ENCODE measurements around the gene KCNN3.
A peak's percentile ranks its signal among the peaks of the same experiment; 100 is the strongest.
"Not testable (repeated sequence)": the region's sequence is repeated elsewhere in the genome, so short reads cannot be mapped to it uniquely, and the experiment has no call there.

KCNN3 gene

DNA sequence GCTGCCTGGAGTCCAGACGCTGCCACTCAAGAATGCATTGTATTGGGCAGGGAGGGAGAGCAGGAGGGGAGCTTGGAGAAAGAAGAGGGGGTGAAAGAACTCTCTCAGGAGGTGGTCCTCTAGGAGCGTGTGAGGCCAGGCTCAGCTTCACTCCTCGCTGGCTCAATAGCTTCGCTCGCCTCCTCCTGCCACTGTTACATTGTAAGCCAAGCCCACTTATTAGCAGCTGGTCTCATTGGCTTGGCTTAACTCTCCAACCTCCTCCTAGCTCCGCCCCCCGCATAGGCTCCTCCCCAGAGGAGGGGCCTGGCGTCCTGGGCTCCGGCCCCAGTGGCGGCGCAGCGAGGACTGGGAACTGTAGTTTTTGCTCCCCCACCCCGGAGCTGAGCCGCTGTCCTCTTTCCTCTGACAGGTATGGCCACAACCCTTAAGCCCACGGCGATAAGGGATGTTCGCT is at the start of gene KCNN3:
TSS of gene KCNN3 (minus strand) at position 167 of the 457 bp plus-strand sequence. CDS start 317 bp downstream, outside the sequence.
- peak; percentile 92 for DNase-seq

DNA sequence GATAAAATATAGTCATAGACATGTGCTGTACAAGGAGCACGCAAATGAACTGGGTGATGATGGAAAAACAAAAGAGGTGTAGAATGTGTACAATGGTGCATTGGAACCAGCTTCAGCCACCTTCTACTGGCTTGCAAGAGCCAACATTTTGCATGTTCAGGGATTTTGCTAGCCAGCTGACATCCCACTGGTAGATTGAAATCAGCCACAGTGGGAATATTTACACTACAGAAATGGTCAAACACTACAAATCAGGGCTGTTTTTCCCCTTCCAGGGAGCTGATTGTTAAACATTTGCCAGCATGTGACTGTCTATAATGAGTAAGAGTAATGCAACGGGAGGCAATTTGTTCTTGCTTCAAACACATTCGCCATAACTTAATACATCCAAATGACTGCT is 43.2 kb upstream of the KCNN3 start:
- no peak for DNase-seq

DNA sequence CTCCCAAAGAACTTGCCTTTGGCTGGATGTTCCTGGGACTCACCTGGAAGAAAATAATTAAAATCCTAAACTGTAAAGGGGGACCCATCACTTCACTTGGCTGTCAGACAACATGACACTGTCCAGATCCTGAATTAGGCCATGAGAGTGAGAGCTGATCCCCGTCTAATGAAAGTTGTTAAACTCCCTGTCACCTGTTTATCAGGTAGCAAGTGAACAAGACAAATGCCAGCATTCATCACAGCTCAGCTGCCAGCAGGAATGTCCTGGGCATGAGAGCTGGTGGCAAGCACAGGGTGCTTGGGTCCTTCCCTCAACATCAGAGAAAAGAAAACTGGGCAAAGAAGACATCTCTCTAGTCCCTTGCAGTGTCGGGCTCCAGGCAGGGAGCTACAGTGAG is 42.7 kb upstream of the KCNN3 start:
- DNase-seq: no peak

DNA sequence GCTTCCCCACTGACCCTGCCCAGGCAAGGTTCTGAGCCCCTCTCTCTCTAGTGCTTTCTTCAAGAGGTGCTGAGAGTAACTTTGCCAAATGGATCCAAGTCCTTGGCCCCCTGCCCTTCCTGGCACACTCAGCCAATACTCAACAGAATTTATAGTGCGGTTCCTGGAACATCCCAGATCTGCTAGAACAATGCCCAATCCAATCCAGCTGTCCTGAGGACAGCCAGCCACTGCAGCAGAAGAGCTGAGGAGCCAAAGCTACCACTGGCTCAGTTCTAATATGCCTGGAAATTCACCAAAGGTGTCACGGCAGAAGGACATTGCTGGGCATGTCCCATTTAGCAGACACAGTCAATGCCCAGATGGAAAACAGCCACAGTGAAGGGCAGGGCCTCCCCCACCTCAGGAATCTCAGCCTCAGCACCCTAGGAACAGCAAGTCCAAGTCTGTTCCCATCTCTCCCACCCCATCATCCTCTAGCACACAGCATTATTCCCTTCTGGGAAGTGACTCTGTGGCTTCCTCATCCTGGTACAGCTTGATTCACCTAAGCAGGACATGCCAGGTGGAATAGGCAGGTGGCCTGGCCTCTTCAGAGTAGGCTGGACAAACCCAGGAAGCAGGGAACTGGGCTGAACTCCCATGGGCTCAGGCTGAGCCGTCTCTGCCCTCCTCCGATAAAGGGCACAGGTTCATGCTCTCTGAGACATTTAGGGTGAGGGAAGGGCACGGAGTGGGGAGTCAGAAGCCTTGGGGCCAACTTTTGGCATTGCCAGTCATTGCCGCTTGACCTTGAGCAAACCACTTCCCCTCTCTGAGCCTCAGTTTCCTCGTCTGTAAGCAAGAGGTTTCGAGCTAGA is 41.8 kb upstream of the KCNN3 start:
- DNase-seq: no peak

DNA sequence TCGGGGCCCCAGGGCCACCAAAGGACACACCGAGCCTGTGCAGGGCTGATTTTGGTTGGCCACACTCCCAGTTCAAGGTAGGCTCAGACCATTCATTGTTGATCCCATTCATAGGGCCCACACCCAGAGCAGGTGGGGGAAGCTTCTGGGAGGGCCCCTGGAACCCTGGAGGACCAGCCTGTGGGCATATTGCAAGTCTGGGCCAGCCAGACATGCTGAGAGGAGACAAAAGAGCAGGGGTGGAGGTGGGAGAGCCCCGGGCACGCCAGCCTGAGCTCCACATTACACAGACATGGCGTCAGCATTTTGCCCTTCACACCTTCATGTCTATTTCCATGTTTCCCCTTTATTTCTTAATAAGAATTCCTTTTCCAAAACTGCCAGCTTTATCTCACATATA is 40.8 kb upstream of the KCNN3 start:
- DNase-seq: no peak

DNA sequence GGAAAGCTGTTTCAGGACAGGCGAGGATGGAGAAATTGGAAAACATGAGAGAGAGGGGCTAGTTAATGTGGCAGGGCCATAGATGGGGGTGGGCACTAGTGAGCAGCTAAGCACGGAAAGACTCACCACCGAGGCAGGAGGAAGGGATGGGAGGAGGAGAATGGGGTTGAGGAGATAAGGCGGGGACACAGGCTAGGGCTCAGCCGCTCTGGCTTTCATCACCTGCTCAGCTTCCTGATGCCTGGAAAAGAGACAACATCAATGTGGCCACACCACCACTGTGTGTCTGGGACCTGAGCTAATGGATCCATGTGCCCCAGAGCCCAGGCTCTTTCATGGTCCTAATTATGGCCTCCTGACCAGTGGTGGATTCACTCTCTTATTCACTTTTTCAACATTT is 38.9 kb upstream of the KCNN3 start:
- no peak for DNase-seq

DNA sequence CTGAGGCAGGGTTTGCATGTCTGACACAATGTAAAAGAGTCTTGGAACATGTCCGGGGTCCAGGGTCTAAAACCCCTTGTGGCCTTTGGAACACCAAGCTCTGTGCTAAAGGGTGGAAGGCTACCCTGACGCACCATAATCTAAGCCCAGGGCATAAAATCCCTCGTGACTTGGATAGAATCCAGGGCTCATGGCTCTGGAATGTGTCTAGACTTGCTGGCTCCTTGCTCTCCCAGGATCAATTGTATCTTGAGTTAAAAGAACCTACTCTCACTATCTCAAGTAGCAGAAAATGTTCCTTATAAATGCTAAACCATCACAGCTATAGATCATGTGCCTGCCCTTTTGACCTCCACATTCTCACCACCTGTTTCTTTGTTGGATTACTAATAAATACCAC is 38.0 kb upstream of the KCNN3 start:
- DNase-seq: not testable (repeated sequence)

DNA sequence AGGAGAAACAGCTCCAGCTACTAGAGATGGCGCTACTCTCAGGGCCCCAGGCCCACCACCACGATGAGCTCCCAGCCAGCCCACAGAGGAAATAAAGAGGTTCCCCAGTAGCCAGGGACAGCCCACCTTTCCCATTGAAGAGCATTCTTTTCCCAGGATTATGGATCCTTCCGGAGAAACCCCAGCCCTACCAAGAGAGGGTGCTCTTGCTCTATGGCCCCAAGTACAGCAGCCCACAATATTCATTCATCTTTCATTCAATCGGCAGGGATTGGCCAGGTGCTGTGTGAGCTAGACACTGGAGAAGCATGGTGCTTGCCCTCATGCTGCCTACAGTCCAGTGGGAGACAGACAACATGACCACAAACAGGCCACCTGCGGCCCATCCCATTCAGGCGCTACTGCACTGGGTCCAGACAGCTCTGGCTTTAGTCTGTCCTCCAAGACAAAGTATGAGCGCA is 36.6 kb upstream of the KCNN3 start:
- no peak for DNase-seq

DNA sequence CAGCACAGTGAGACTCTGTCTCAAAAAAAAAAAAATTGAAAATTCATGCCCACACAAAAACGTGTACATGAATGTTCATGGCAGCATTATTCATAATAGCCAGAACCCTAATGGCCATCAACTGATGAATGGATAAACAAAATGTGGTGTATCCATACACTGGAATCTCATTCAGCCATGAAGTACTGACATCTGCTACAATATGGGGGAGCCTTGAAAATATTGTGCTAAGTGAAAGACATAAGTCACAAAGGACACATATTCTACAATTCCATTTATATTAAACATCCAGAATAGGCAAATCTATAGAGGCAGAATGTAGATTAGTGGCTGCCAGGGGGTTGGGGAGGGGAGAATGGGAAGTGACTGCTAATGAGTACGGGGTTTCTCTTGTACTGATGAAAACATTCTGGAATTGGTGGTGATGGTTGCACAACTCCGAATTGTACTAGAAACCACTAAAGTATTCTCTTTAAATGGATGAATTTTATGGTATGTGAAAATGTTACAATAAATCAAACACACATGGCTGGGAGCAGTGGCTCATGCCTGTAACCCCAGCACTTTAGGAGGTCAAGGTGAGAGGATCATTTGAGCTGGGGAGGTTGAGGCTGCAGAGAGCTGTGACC is 33.0 kb upstream of the KCNN3 start:
- no peak for DNase-seq

DNA sequence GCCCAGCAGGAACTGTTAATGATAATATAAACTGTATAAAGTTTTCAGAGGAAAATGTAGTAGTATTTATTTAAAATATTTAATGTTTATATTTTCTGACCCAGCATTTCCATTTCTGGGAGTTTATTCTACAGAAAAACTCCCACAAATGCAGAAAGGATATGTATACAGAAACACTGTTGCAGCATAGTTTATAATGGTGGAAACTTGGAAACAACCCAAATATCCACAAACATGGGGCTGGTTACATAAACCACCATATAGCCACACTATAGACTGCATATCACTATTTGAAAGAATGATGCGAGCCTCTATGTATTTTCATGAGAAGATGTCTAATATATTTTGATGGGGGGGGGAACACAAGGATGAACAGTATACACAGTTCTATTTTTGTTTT is 31.5 kb upstream of the KCNN3 start:
- no peak for DNase-seq

DNA sequence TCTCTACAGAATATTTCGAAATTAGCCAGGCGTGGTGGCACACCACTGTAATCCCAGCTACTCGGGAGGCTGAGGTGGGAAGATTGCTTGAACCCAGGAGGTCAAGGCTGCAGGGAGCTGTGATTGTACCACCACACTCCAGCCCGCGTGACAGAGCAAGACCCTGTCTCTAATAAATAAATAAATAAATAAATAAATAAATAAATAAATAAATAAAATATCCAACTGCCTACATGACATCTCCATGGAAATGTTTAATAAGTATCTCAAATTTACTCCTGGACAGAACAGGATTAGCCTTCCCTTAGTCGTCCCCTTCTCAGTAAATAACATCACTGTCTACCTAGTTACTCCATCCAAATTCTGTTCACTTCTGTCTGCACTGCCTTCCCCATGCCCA is 29.0 kb upstream of the KCNN3 start:
- DNase-seq: no peak

DNA sequence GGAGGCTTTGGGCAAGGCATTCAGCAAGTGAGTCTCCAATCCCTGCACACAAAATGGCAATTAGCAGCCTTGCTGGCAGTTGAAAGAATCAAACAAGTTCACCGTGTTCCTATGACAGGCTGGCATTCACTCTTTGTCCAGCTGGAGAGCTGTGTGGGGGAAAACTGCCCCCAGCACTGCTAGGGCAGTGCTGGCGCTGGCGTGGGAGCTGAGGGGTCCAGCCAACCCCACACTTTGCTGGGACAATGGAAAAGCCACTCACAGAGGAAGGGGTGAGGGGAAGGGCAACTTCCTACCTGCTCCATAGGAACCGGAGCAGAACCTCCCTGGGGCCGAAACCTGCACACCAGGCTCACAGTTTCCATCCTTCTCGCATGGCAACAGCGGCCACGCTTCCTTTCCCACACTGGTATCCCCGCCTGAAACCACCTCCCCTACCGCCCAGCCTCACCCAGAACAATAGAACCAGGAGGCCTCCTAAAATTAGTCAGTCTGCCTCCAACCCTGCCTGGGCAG is 26.7 kb upstream of the KCNN3 start:
- DNase-seq: no peak

DNA sequence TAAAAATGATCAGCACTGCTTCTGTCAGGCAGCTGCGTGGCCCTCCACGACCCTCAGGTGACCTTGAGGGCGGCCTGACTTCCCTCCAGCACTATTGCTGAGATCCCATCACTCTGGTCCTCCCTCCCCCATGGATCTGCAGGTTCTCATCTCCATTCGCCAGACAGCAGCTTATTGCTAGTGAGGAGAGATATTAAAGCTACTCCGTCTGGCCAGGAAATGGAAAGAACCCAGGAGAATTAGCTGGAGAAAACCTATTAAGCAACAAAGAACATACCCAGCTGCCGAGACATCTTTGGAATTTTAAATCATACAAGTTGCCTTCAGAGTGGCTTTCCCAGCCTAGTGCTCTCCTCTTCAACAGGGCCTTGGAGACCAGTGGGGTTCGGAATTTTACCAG is 25.7 kb upstream of the KCNN3 start:
- no peak for DNase-seq

DNA sequence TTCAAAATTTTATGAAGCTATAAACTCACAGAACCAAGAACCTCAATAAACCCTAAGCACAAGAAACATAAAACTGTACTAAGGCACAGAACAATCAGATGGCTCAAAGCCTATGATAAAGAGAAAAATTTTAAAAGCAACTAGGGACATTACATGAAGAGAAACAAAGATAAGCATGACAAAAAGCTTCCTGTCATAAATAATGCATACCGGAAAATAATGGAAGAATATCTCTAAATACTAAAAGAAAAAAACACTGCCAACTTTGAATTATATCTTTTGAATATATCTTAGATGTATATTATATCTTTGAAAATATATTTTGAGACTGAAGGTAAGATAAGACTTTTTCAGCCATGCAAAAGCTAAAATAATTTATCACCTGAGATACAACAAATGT is 21.4 kb upstream of the KCNN3 start:
- DNase-seq: no peak

DNA sequence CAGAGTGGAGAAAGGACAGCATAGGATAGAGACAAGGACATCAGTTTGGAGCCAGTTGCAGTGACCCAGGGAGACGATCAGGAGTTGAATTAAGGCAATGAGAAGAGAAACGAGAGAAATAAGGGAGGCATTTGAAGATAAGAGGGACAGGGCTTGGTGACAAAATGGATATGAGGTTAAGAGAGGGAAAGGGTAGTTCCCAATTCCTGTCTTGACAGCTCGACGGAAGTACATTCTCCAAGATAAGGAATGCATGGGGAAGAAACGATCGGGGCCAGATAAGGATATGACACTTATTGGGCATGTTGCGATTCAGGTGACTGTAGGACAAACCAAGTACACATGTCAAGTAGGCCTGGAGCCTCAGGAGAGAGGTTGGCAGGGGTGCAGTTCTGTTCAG is 18.7 kb upstream of the KCNN3 start:
- DNase-seq: no peak

DNA sequence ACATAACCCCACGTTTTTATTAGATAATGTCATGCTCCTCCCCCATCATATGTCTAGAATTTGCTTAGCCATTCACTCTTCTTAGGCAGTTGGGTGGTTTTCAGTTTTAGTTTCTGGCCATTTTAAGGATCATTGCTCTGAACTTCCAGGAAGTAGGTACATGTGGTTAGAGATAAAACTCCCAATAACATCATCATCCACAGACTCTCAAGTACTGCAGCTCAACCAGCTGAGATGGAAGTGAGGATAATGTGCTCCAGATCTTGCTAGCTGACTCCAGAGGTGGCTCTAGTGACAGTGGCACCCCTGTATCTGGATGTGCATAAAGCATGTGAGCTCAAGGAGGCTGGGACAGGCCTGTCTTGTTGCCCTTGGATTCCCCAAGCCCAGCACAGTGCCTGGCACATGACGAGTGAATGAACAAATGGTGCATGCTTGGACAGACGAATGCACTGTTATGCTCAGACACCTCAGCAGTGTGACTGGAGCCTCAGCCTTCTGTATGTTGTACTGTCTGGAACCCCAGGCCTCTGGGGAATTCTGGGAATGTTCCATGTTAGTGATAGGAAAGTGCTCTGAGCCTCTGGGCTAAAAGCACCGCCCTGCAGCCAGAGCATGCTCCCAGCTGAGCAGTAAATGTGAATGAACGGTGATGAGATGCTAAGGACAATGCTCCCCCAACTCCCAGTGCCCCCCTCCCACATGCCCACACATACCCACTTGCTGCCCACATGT is 16.4 kb upstream of the KCNN3 start:
- DNase-seq: no peak

DNA sequence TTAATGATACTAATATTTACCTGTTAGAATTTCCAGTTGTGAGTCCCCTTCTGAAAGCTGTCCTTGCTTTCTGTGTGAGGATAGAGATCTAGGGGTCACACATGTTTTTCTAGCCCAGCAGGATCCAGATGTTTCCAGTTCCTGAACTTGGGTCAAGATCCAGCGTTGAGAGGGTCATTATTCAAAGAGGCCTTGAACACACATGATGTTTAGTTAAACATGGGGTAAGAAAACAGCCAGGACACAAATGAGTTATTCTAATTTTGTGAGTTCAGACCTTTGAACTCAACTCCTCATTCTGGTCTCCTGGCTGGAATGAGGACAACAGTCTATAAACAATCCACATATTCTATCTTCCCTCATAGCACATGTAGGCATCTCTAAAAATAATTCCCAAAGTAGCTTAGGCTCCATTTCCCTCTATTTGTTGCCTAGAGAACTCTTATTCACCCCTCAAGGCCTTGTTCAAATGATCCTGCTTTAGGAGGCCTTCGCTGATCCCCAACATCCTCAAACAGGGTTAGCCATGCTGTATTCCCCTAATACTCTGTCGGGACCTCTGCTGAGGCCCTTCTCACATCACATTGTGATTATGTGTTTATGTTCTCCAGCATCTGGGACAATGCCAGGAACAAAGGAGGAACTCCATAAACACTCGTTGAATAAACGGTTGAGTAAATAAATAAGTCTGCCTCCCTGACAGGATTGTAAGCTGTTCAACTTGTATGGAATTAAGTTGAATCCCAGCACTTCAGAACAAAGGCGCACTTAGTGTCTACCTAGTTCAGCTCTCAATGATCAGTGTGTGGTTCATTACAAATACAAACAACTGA is 15.0 kb upstream of the KCNN3 start:
- no peak for DNase-seq

DNA sequence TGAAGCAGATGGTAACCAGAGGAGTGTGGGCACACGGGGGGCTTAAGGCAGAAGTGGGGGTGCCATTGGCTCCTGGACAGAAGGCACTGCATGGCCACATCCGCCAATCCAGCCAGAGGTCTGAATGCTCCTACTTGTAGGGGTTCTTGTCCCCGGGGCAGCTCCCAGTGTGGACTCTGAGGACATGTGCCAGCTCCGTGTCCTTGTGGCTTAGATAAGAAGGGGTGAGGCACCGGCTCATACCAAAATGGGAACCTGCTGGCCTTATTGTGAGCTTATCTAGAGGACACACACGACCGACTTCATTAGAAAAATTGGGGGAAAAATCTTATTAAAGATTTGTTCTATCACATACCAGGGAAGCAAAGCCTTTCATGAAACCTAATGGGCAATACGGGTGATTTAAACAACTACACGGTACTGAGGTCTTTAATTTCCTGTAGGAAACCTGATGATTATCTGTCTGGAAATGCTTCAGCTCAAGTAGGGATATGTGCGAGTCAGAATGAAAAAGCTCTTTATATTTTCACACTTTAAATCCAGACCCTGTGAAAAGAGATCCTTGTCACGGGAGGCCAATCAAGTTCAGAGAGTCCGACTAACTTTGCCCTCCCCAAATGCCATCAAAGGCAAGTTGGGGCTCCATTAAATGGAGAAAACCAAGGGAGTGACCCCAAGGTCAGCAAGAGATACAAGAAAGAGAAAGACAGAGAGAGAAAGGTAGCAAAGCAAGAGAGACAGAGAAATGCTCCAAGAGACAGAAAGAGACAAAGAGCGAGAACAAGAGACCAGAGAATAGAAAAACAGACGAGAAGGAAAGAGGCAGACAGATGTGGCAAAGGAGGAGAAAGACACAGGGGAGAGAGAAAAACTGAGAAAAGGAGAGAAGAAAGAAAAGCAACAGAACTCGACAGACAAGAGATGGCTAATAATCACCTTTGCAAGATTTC is 14.1 kb upstream of the KCNN3 start:
- DNase-seq: no peak

DNA sequence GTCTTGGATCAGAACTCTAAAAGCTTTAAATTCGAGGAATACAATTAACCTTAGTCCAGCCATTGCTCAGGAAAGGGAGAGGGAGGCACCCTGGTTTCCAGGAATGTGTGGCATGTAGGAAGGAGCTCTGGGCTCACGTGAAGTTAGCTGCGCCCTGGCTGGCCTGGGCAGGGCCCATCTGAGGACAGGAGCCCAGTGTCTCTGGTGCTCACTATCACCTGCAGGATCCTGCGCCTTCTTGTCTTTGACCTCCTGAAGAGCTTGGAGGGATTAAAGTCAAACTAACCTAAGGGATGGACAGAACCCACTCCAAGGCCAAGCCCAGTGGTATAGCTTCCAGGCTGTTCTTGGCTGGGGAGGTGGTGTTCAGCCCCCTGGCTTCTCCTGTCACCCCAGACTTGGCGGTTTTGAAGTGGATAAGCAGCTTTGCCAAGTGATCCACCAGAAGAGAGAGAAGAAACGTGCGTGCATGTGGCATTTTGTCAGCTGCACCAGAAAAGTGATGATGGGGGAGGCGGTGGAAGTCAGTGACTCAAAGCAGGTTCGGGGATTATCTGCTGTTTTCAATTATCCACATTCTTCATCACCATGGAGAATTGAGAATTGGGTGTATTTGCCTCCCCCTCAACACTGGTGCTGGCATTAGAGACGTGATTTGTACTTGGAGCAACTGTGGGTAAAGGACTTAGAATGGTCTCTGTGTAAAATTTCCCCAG is 11.9 kb upstream of the KCNN3 start:
- no peak for DNase-seq

DNA sequence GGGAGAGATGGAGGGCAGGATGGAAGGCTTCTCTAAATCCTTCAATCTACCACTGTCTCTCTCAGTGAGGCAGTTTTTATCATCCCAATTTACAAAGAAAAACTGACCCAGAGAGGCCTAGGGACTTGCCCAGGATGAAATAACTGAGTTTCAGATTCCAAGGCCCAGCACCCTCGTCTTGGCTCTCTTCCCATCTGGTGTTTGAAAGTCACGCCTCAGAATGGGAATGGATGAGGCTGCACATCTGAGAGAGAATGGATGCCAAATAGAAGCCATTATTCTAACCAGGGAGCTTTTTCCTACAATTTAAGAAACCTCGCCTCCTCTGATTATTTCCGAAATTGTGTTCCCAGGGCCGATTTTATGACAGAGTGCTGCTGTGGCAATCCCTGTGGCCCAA is 10.6 kb upstream of the KCNN3 start:
- DNase-seq: no peak

DNA sequence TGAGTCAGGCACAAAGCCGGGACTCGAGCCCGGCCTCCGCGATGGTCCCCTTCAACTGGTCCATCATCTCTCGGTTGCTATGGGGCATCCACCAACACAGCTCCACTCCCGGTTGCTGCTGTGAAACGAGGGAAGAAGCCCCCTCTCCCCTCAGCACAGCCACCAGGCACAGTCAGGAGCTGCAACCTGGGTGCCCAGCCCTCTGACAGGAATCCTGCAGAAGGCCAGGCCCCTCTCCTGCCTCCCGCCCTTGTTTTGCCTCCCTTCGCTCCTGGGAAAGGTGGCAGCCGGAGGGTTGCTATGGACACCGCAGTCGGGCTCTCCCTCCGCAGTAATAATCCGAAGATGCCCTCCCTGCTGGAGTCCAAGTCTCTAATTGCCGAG is 8.9 kb upstream of the KCNN3 start:
- DNase-seq: no peak
